A673 (cell line): ENCODE measurements around the gene GHRH. TPM values are rescaled to one million over a fixed set of nuclear protein-coding genes. Genes with fewer than 3 reads are reported as not detected.

Source experiments
- BruUV-seq: library from RNA; stranded (reverse); fragments of 400-500 nt; replicated peaks from 2 replicates; lab custom pipeline; 2021; lab: Mats Ljungman, UMichigan
- CTCF ChIA-PET: fragments of 300-600 bp; sonication (Branson Sonifier 250); formaldehyde crosslinking; loops from one replicate; lab custom pipeline; 2022; ENCODE audit warnings: antibody characterized with exemption; lab: Charles Lee
- POLR2A ChIA-PET: fragments of 300-600 bp; sonication (Branson Sonifier 250); formaldehyde crosslinking; loops from one replicate; lab custom pipeline; 2022; ENCODE audit warnings: antibody characterized with exemption; ENCODE audit not compliant: low non-redundant PET; lab: Charles Lee
- DNase-seq: peaks from one replicate; pipeline ENCODE4 v3.0.0-alpha.2; 2015; ENCODE audit warnings: low spot score
- H3K27ac ChIP-seq: fragments of 200-600 bp; sonication (generic); 2 replicates; pipeline ENCODE4 v1.5.1; 2016; ENCODE audit warnings: mixed run types, low read depth, mild to moderate bottlenecking, mixed read lengths, antibody characterized with exemption, low read length; ENCODE audit not compliant: poor library complexity, severe bottlenecking
- H3K27me3 ChIP-seq: fragments of 200-600 bp; sonication (generic); replicated peaks from 2 replicates; pipeline ENCODE4 v1.6.1; 2017; ENCODE audit warnings: mixed run types, low read depth, mild to moderate bottlenecking, mixed read lengths, antibody characterized with exemption, low read length; ENCODE audit not compliant: insufficient read depth, poor library complexity
- H3K36me3 ChIP-seq: fragments of 200-600 bp; sonication (generic); 2 replicates; pipeline ENCODE4 v1.6.1; 2016; ENCODE audit warnings: mixed run types, mild to moderate bottlenecking, mixed read lengths, antibody characterized with exemption, low read length; ENCODE audit not compliant: insufficient read depth, poor library complexity, severe bottlenecking
- H3K4me1 ChIP-seq: fragments of 200-600 bp; sonication (generic); 2 replicates; pipeline ENCODE4 v1.6.1; 2017; ENCODE audit warnings: mixed run types, mild to moderate bottlenecking, mixed read lengths, antibody characterized with exemption, low read length; ENCODE audit not compliant: insufficient read depth, poor library complexity, severe bottlenecking
- H3K4me3 ChIP-seq: fragments of 200-600 bp; sonication (generic); 2 replicates; pipeline ENCODE4 v1.5.1; 2016; ENCODE audit warnings: low read depth, mixed run types, mild to moderate bottlenecking, mixed read lengths, low read length; ENCODE audit not compliant: poor library complexity, severe bottlenecking
- H3K9me3 ChIP-seq: fragments of 200-600 bp; sonication (generic); 2 replicates; pipeline ENCODE4 v1.6.1; 2016; ENCODE audit warnings: mixed run types, low read depth, mild to moderate bottlenecking, mixed read lengths, antibody characterized with exemption, low read length; ENCODE audit not compliant: poor library complexity, severe bottlenecking
- EZH2 ChIP-seq: fragments of 200-600 bp; sonication (generic); IDR thresholded peaks from 2 replicates; pipeline ENCODE4 v1.6.1; 2017; ENCODE audit warnings: borderline replicate concordance, low read depth, mild to moderate bottlenecking, mixed read lengths, antibody characterized with exemption, low read length; ENCODE audit not compliant: poor library complexity, severe bottlenecking
- intact Hi-C: fragments of 100-400 bp; cut with micrococcal nuclease; formaldehyde crosslinking; loops from one replicate; pipeline ENCODE4 v1.10.0; 2022; ENCODE audit not compliant: unreplicated experiment
- total RNA-seq: library from RNA; stranded (reverse); gene quantifications from 2 replicates; pipeline ENCODE4 v1.2.3, GENCODE V29; 2021
- TF ChIP-seq, protein P1 (sequence below): fragments of 300-800, 200-600 bp; sonication (generic); conservative IDR thresholded peaks from 2 replicates; pipeline ENCODE4 v1.5.1; 2017; ENCODE audit warnings: low read depth, mild to moderate bottlenecking, antibody characterized with exemption, low read length, moderate library complexity, mixed read lengths

The GHRH gene
- total RNA-seq, 1 experiment from 2014 or later: not detected

DNA sequence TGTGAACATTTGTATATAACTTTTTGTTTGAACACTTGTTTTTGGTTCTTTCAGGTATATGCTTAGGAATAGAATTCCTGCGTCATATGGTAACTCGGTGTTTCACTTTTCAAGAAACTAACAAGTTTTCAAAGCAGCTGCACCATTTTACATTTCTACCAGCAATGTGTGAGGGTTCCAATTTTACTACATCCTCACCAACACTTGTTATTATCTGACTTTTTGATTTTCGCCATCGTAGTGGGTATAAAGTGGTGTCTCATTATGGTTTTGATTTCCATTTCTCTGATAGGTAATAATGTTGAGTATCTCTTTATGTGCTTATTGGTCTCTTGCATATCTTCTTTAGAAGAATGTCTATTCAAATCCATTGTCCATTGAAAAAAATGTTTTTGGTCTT, 42.6 kb downstream of the GHRH start:
- intact Hi-C loops: no loop called here
- Histone ChIP-seq H3K4me1 (no peaks in the 10 kb centered on the region), H3K36me3 (peaks cover 51% of the 10 kb centered on the region), H3K27me3 (no peaks in the 10 kb centered on the region), H3K27ac (no peak overlapping the region), H3K4me3 (no peak overlapping the region), H3K9me3 (no peaks in the 10 kb centered on the region)
- TF ChIP-seq, protein P1, sequence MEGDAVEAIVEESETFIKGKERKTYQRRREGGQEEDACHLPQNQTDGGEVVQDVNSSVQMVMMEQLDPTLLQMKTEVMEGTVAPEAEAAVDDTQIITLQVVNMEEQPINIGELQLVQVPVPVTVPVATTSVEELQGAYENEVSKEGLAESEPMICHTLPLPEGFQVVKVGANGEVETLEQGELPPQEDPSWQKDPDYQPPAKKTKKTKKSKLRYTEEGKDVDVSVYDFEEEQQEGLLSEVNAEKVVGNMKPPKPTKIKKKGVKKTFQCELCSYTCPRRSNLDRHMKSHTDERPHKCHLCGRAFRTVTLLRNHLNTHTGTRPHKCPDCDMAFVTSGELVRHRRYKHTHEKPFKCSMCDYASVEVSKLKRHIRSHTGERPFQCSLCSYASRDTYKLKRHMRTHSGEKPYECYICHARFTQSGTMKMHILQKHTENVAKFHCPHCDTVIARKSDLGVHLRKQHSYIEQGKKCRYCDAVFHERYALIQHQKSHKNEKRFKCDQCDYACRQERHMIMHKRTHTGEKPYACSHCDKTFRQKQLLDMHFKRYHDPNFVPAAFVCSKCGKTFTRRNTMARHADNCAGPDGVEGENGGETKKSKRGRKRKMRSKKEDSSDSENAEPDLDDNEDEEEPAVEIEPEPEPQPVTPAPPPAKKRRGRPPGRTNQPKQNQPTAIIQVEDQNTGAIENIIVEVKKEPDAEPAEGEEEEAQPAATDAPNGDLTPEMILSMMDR: no peak
- no peak for TF ChIP-seq EZH2
- CTCF ChIA-PET: no interaction called here
- POLR2A ChIA-PET: no interaction called here
- no TSS peak for BruUV-seq
- no peak for DNase-seq

DNA sequence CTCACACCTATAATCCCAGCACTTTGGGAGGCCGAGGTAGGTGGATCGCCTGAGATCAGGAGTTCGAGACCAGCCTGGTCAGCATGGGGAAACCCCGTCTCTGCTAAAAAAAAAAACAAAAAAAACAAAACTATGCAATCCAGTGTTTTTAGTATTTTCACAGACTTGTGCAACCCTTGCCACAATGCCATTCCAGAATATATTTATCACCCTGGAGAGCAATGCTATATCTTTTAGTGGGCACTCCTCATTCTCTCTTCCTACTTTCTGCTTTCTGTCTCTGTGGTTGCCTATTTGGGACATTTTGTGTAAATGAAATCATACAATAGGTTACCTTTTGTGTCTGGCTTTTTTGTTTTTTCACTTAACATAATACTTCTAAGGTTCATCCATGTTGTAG, 43.2 kb downstream of the GHRH start:
- no peak for DNase-seq
- no peaks in the 10 kb centered on the region for H3K27me3 ChIP-seq
- ChIA-PET POLR2A (no interaction called here), CTCF (no interaction called here)
- intact Hi-C loops: no loop called here
- TF ChIP-seq, protein P1: no peak
- no peak for TF ChIP-seq EZH2
- H3K4me1 ChIP-seq: no peaks in the 10 kb centered on the region
- H3K9me3 ChIP-seq: no peaks in the 10 kb centered on the region
- H3K4me3 ChIP-seq: no peak overlapping the region
- H3K36me3 ChIP-seq: peaks cover 51% of the 10 kb centered on the region
- H3K27ac ChIP-seq: no peak overlapping the region
- no TSS peak for BruUV-seq

DNA sequence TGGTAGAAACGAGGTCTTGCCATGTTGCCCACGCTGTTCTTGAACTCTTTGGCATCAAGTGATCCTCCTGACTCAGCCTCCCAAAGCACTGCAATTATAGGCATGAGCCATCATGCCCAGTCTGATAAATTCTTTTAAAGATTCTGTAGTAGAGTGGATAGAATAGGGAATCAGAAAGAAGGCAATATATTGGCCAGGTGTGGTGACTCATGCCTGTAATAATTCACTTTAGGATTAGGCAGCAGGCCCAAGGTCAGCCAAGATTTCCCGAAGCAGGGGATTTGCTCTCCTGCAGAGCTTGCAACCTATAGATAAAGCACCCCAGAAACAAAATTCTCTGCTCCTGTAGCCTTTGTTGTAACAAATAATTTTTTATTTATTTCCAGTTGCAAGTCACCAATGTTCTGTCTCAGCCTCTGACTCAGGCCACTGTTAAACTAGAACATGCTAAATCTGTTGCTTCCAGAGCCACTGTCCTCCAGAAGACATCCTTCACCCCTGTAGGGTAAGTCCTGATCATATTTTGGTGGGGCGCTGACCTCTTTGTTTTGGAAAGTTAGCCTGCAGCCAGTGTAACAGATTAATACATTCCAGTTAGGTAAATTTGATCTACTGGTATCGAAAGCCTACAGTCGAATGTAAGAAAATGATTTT, 51.8 kb downstream of the GHRH start:
- ChIA-PET CTCF (no interaction called here), POLR2A (no interaction called here)
- Histone ChIP-seq H3K4me3 (no peak overlapping the region), H3K36me3 (peaks cover 81% of the 10 kb centered on the region), H3K27me3 (no peaks in the 10 kb centered on the region), H3K27ac (no peak overlapping the region), H3K9me3 (no peaks in the 10 kb centered on the region), H3K4me1 (no peaks in the 10 kb centered on the region)
- intact Hi-C loops: no loop called here
- no peak for TF ChIP-seq EZH2
- TF ChIP-seq, protein P1: no peak
- no TSS peak for BruUV-seq
- no peak for DNase-seq
